ENCODE results near the gene TMEM161B.

The TMEM161B gene

DNA sequence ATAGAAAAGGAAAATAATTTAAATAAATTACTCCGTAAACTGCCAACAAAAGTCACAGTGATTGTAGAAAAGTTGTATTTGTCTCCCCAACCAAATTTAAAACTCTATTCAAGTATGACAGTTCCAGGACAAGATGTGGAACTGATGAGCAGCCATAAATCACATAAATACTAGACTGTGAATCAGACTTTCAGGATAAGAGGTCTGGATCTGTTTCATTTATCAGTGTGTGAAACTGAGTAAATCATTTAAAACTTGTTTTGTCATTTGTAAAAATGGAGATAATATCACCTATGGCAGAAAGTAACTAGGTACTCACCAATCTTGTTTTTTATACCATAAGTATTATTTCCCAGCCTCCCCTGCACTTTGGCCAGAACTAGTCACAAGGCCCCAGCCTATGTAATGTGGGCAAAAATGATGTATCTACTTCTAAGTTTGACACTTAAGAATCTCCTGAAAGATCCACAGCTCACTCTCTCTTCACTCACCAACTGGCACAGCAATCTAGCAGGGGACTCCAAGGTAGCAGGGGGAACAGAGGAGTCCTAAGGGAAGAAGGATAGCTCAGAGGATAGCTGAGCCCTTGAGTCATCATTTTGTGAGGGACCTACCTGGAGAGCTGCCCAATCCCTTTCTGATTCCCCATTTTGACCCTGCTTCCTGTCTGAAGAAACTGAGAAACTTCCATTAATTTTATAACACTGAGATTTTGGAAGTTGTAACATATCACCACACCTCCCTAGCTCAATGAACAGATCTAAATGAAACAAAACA is 31.6 kb downstream of the TMEM161B start:
- TF ChIP-seq, protein P1, sequence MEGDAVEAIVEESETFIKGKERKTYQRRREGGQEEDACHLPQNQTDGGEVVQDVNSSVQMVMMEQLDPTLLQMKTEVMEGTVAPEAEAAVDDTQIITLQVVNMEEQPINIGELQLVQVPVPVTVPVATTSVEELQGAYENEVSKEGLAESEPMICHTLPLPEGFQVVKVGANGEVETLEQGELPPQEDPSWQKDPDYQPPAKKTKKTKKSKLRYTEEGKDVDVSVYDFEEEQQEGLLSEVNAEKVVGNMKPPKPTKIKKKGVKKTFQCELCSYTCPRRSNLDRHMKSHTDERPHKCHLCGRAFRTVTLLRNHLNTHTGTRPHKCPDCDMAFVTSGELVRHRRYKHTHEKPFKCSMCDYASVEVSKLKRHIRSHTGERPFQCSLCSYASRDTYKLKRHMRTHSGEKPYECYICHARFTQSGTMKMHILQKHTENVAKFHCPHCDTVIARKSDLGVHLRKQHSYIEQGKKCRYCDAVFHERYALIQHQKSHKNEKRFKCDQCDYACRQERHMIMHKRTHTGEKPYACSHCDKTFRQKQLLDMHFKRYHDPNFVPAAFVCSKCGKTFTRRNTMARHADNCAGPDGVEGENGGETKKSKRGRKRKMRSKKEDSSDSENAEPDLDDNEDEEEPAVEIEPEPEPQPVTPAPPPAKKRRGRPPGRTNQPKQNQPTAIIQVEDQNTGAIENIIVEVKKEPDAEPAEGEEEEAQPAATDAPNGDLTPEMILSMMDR (IDR thresholded peaks at IDR 0.05; ENCODE audit: insufficient read depth, low read length, poor library complexity, severe bottlenecking), result no peak
- TF ChIP-seq EZH2phosphoT487 (conservative IDR thresholded peaks at IDR 0.05; ENCODE audit: low read length), result no peak
- H3K36me3 ChIP-seq (ENCODE audit: low read length), result peaks cover 22% of the 10 kb centered on the region
- no peaks in the 10 kb centered on the region for H3K27me3 ChIP-seq (ENCODE audit: low read length)
- H3K9ac ChIP-seq (ENCODE audit: low read length), result no peak overlapping the region
- H4K20me1 ChIP-seq (ENCODE audit: low read depth, low read length), result peaks cover 12% of the 10 kb centered on the region; the same call in 1 of the 2 replicates
- H3K9me2 ChIP-seq (replicated peaks; ENCODE audit: insufficient read depth, low read length), result no peaks in the 10 kb centered on the region
- H3K9me3 ChIP-seq (ENCODE audit: insufficient read depth, low read length), result no peaks in the 10 kb centered on the region
- H3K4me2 ChIP-seq (ENCODE audit: low read depth, low read length, poor library complexity, severe bottlenecking), result no peak overlapping the region
- peaks cover 29% of the 10 kb centered on the region for H3K79me2 ChIP-seq (ENCODE audit: insufficient read depth, low read length)
- H2AFZ ChIP-seq (ENCODE audit: low read depth, low read length, severe bottlenecking), result no peak overlapping the region
- no peak overlapping the region for H3K4me3 ChIP-seq (ENCODE audit: insufficient read depth, low read length, poor library complexity, severe bottlenecking)
- peaks cover 6% of the 10 kb centered on the region; the same call in 1 of the 2 replicates for H3F3A ChIP-seq (ENCODE audit: insufficient read depth)
- H3K27ac ChIP-seq (ENCODE audit: low read depth, low read length), result no peak overlapping the region

DNA sequence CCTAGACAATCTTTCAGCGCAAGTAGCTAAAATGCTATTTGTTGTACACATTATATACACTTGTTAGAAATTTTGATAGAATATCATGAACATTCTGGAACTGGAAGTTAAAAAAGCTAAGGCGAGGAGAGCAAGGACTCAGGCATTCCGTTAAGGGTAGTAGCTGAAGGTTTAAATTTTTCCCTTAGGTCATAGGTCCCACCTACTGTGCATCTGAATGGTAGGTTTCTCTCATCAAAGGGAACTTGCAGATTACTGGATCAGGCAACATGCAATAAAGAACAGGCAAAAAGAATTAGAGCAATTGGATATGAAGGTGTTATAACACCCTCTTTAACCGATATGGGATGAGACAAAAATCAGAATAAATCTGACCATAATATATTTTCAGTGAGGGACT is 32.8 kb downstream of the TMEM161B start:
- H3K9me2 ChIP-seq (replicated peaks; ENCODE audit: insufficient read depth, low read length), result no peaks in the 10 kb centered on the region
- peaks cover 23% of the 10 kb centered on the region for H3K79me2 ChIP-seq (ENCODE audit: insufficient read depth, low read length)
- H3K4me3 ChIP-seq (ENCODE audit: insufficient read depth, low read length, poor library complexity, severe bottlenecking), result no peak overlapping the region
- TF ChIP-seq, protein P1 (IDR thresholded peaks at IDR 0.05; ENCODE audit: insufficient read depth, low read length, poor library complexity, severe bottlenecking), result no peak
- no peak for TF ChIP-seq EZH2phosphoT487 (conservative IDR thresholded peaks at IDR 0.05; ENCODE audit: low read length)
- H3K27ac ChIP-seq (ENCODE audit: low read depth, low read length), result no peak overlapping the region
- H3K9ac ChIP-seq (ENCODE audit: low read length), result no peak overlapping the region
- peaks cover 22% of the 10 kb centered on the region for H3K36me3 ChIP-seq (ENCODE audit: low read length)
- peaks cover 6% of the 10 kb centered on the region; the same call in 1 of the 2 replicates for H3F3A ChIP-seq (ENCODE audit: insufficient read depth)
- H3K27me3 ChIP-seq (ENCODE audit: low read length), result no peaks in the 10 kb centered on the region
- H3K4me2 ChIP-seq (ENCODE audit: low read depth, low read length, poor library complexity, severe bottlenecking), result no peak overlapping the region
- no peaks in the 10 kb centered on the region for H3K9me3 ChIP-seq (ENCODE audit: insufficient read depth, low read length)
- H2AFZ ChIP-seq (ENCODE audit: low read depth, low read length, severe bottlenecking), result no peak overlapping the region
- peaks cover 12% of the 10 kb centered on the region; the same call in 1 of the 2 replicates for H4K20me1 ChIP-seq (ENCODE audit: low read depth, low read length)

DNA sequence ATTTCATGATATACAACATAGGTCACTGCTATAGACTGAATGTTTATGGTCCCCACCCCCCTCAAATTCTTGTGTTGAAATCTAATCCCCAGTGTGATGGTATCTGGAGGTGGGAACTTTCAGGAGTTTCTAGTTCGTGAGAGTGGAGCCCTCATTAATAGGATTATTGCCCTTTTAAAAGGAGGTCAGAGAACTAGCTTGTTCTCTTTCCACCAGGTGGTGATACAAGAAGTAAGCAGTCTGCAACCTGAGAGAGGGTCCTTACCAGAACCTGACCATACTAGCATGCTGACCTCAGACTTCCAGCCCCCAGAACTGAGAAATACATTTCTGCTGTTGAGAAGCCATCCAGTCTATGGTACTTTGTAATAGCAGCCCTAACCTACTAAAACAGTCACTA is 33.3 kb downstream of the TMEM161B start:
- peaks cover 6% of the 10 kb centered on the region; the same call in 1 of the 2 replicates for H3F3A ChIP-seq (ENCODE audit: insufficient read depth)
- H2AFZ ChIP-seq (ENCODE audit: low read depth, low read length, severe bottlenecking), result no peak overlapping the region
- peaks cover 12% of the 10 kb centered on the region; the same call in 1 of the 2 replicates for H4K20me1 ChIP-seq (ENCODE audit: low read depth, low read length)
- H3K27ac ChIP-seq (ENCODE audit: low read depth, low read length), result no peak overlapping the region
- no peak overlapping the region for H3K4me2 ChIP-seq (ENCODE audit: low read depth, low read length, poor library complexity, severe bottlenecking)
- H3K9ac ChIP-seq (ENCODE audit: low read length), result no peak overlapping the region
- no peaks in the 10 kb centered on the region for H3K27me3 ChIP-seq (ENCODE audit: low read length)
- H3K9me2 ChIP-seq (replicated peaks; ENCODE audit: insufficient read depth, low read length), result no peaks in the 10 kb centered on the region
- H3K79me2 ChIP-seq (ENCODE audit: insufficient read depth, low read length), result peaks cover 22% of the 10 kb centered on the region
- no peak overlapping the region for H3K4me3 ChIP-seq (ENCODE audit: insufficient read depth, low read length, poor library complexity, severe bottlenecking)
- TF ChIP-seq, protein P1 (IDR thresholded peaks at IDR 0.05; ENCODE audit: insufficient read depth, low read length, poor library complexity, severe bottlenecking), result no peak
- no peak for TF ChIP-seq EZH2phosphoT487 (conservative IDR thresholded peaks at IDR 0.05; ENCODE audit: low read length)
- H3K36me3 ChIP-seq (ENCODE audit: low read length), result peaks cover 22% of the 10 kb centered on the region
- H3K9me3 ChIP-seq (ENCODE audit: insufficient read depth, low read length), result no peaks in the 10 kb centered on the region

All from SU-DHL-6 (cell line).